Measurements from ENCODE around the gene SLFN12L.

- TF ChIP-seq CTCF (IDR thresholded peaks at IDR 0.05): no peak
- TF ChIP-seq POLR2A (IDR thresholded peaks at IDR 0.05): no peak
Observed at GRCh38 chr17:35541434-35541833, 4.0 kb upstream of the SLFN12L start.
